Measurements from ENCODE around the gene HEY2.
A peak's percentile ranks its signal among the peaks of the same experiment; 100 is the strongest.

HEY2 gene

DNA sequence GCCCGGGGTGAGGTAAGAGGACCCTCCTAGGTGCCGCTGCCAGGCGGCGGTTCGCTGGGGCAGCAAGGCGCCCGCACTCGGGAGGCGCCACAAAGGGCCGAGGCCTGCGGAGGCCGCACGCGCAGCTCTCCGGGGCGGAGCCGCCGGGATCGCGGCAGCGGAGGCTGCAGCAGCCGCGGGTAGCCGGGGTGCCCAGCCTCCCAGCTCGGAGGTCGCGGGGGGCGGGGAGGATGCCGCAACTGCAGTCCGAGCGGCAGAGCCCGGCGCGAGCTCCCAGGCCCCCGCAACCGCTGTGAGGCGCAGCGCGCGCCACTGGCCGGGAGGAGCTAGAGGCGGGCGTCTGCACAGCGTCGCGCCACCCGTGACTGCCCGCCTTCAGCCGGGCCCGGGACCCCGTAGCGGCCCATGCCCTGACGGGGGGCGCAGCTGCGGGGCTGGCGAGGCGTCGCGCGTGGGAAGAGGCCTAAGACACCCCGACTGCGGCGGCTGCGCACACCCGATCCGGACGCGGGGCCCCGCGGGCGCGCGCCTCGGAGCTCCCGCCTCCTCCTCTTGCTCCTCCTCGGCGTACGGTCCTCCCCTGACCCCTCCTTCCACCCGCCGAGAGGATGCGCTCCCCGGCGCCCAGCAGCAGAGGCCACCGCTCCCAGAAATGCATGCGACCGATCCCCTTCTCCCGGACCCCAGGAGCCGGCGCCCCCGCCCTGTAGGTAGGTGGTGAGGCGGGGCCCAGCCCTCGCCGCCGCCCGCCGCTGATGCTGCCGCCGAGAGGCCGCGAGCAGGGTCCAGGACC lies 41.1 kb downstream of the HEY2 start, which contains the start of gene NCOA7 (continued):
- TF ChIP-seq, protein P1, sequence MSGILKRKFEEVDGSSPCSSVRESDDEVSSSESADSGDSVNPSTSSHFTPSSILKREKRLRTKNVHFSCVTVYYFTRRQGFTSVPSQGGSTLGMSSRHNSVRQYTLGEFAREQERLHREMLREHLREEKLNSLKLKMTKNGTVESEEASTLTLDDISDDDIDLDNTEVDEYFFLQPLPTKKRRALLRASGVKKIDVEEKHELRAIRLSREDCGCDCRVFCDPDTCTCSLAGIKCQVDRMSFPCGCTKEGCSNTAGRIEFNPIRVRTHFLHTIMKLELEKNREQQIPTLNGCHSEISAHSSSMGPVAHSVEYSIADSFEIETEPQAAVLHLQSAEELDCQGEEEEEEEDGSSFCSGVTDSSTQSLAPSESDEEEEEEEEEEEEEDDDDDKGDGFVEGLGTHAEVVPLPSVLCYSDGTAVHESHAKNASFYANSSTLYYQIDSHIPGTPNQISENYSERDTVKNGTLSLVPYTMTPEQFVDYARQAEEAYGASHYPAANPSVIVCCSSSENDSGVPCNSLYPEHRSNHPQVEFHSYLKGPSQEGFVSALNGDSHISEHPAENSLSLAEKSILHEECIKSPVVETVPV (CRISPR knock-in tag; IDR thresholded peaks at IDR 0.05): no peak
- TF ChIP-seq PPARA (CRISPR knock-in tag; IDR thresholded peaks at IDR 0.05; ENCODE audit: borderline replicate concordance): no peak

DNA sequence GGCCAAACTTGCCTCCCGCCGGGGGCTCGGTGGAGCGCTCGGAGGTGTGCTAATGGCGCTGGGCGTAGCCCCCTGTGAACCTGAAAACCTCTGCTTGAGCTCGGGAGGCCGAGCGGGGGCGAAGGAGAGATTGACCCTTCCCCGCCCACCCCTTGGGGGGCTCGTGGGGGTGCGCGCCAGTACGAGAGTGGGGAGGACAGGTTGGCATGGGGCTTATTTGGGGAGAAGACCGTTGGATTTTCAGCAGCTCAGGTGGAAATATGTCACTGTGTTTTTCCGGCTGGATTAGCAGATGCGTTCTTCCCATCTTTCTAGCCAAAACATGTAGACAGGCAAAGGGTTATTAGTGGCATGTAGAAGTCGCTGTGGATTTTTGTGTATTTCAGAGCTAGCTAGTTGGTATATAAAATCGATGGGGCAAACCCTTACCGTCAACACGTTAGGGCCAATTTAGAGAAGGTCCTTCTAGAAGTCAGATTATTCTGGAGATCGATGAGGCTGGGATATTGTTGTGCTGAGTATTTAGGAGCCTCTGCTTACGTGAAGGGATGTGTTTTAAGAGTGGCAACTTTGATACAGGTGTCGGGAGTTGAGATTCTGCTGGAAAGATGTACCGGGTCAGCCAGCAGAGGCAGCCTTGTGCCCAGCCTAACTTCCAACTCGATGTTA lies 41.9 kb downstream of the HEY2 start:
- TF ChIP-seq OSR1 (CRISPR knock-in tag; IDR thresholded peaks at IDR 0.05) (no peak), ZNF8 (CRISPR knock-in tag; IDR thresholded peaks at IDR 0.05) (no peak), ISL1 (CRISPR knock-in tag; IDR thresholded peaks at IDR 0.05) (no peak), PPARA (CRISPR knock-in tag; IDR thresholded peaks at IDR 0.05; ENCODE audit: borderline replicate concordance) (no peak)
- ATAC-seq: peak; percentile 72

DNA sequence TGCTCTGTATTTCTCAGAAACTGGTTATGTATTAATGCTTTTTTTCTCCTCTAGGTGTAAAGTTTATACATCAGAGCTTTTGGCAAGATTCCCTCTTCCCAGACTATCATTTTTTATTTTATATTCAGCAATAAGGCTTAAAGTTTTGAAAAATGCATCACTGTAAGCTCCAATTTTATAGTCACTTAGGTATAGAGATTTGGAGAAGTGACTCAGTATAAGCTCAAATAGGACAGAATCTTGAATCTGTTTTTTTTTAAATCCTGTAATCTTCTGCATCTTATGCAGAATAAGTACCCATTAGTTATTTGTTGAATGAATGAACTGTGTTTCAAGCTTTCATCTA lies 42.4 kb downstream of the HEY2 start:
- no peak for TF ChIP-seq ESRRG (CRISPR knock-in tag; IDR thresholded peaks at IDR 0.05)
- no peak for TF ChIP-seq ZFP3 (CRISPR knock-in tag; IDR thresholded peaks at IDR 0.05)
- no peak for TF ChIP-seq BACH2 (CRISPR knock-in tag; IDR thresholded peaks at IDR 0.05; ENCODE audit: borderline replicate concordance)
- TF ChIP-seq, protein P2, sequence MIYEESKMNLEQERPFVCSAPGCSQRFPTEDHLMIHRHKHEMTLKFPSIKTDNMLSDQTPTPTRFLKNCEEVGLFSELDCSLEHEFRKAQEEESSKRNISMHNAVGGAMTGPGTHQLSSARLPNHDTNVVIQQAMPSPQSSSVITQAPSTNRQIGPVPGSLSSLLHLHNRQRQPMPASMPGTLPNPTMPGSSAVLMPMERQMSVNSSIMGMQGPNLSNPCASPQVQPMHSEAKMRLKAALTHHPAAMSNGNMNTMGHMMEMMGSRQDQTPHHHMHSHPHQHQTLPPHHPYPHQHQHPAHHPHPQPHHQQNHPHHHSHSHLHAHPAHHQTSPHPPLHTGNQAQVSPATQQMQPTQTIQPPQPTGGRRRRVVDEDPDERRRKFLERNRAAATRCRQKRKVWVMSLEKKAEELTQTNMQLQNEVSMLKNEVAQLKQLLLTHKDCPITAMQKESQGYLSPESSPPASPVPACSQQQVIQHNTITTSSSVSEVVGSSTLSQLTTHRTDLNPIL (CRISPR knock-in tag; IDR thresholded peaks at IDR 0.05; ENCODE audit: low read depth): no peak
- TF ChIP-seq ZNF70 (CRISPR knock-in tag; IDR thresholded peaks at IDR 0.05): no peak
- TF ChIP-seq RARB (CRISPR knock-in tag; IDR thresholded peaks at IDR 0.05): no peak
- TF ChIP-seq ZNF565 (CRISPR knock-in tag; conservative IDR thresholded peaks at IDR 0.05; ENCODE audit: low read depth): no peak
- TF ChIP-seq, protein P3, sequence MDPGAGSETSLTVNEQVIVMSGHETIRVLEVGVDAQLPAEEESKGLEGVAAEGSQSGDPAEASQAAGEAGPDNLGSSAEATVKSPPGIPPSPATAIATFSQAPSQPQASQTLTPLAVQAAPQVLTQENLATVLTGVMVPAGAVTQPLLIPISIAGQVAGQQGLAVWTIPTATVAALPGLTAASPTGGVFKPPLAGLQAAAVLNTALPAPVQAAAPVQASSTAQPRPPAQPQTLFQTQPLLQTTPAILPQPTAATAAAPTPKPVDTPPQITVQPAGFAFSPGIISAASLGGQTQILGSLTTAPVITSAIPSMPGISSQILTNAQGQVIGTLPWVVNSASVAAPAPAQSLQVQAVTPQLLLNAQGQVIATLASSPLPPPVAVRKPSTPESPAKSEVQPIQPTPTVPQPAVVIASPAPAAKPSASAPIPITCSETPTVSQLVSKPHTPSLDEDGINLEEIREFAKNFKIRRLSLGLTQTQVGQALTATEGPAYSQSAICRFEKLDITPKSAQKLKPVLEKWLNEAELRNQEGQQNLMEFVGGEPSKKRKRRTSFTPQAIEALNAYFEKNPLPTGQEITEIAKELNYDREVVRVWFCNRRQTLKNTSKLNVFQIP (CRISPR knock-in tag; IDR thresholded peaks at IDR 0.05; ENCODE audit: borderline replicate concordance, low read depth): no peak
- no peak for TF ChIP-seq TOX (CRISPR knock-in tag; IDR thresholded peaks at IDR 0.05; ENCODE audit: borderline replicate concordance)
- no peak for TF ChIP-seq CSDC2 (CRISPR knock-in tag; IDR thresholded peaks at IDR 0.05)
- no peak for TF ChIP-seq SNAI2 (CRISPR knock-in tag; IDR thresholded peaks at IDR 0.05)
- TF ChIP-seq ARNTL (CRISPR knock-in tag; IDR thresholded peaks at IDR 0.05; ENCODE audit: borderline replicate concordance, low read depth): no peak
- TF ChIP-seq, protein P1 (CRISPR knock-in tag; IDR thresholded peaks at IDR 0.05): no peak
- no peak for TF ChIP-seq PPARA (CRISPR knock-in tag; IDR thresholded peaks at IDR 0.05; ENCODE audit: borderline replicate concordance)
- no peak for ATAC-seq

DNA sequence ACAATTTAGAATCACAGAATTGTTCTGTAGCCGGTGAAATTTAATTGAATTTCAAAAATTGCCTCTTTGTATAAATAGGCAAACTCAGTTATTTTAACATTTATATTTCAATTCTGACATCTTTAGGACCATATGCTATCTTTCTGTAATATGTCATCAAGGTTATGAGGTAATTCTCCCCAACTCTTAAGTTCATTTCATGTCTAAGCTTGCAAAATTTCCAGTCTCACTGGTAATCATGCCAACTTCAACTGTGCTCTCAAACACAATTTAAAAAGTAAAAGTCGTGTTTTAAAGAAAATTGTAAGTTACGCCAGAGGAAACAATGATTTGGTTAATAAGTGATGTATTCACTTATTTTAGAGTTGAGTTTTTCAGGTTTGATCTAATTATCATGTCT lies 42.7 kb downstream of the HEY2 start:
- TF ChIP-seq ZC3H10 (CRISPR knock-in tag; IDR thresholded peaks at IDR 0.05): no peak
- no peak for ATAC-seq

DNA sequence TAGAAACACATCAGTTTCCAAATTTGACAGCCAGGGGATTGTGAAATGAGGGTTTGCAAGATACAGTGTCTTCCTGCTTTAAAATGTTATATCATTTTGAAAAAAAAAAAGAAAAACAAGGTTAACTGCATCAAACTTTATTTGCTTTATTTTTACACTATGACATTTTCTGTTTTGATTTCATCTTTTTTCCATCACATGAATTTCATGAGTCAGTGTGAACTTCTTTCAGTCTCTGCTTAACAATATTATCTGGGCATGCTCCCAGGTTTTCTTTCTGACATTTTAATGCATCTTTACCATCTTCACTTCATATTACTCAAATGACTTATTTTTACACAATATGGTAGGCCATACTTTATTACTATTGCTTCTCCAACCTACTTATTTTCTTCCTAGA lies 43.2 kb downstream of the HEY2 start:
- no peak for ATAC-seq
- TF ChIP-seq ISL1 (CRISPR knock-in tag; IDR thresholded peaks at IDR 0.05) (peak; percentile 23; the same call in 1 of the 2 replicates), ZNF8 (CRISPR knock-in tag; IDR thresholded peaks at IDR 0.05) (no peak), OSR1 (CRISPR knock-in tag; IDR thresholded peaks at IDR 0.05) (no peak), TOX (CRISPR knock-in tag; IDR thresholded peaks at IDR 0.05; ENCODE audit: borderline replicate concordance) (peak; percentile 27; the same call in 1 of the 2 replicates), ZC3H10 (CRISPR knock-in tag; IDR thresholded peaks at IDR 0.05) (peak; percentile 48; the same call in 1 of the 2 replicates), CSDC2 (CRISPR knock-in tag; IDR thresholded peaks at IDR 0.05) (no peak), TCF4 (CRISPR knock-in tag; IDR thresholded peaks at IDR 0.05; ENCODE audit: borderline replicate concordance) (no peak), RARB (CRISPR knock-in tag; IDR thresholded peaks at IDR 0.05) (no peak), BACH2 (CRISPR knock-in tag; IDR thresholded peaks at IDR 0.05; ENCODE audit: borderline replicate concordance) (no peak), ZNF70 (CRISPR knock-in tag; IDR thresholded peaks at IDR 0.05) (no peak)
- TF ChIP-seq, protein P4, sequence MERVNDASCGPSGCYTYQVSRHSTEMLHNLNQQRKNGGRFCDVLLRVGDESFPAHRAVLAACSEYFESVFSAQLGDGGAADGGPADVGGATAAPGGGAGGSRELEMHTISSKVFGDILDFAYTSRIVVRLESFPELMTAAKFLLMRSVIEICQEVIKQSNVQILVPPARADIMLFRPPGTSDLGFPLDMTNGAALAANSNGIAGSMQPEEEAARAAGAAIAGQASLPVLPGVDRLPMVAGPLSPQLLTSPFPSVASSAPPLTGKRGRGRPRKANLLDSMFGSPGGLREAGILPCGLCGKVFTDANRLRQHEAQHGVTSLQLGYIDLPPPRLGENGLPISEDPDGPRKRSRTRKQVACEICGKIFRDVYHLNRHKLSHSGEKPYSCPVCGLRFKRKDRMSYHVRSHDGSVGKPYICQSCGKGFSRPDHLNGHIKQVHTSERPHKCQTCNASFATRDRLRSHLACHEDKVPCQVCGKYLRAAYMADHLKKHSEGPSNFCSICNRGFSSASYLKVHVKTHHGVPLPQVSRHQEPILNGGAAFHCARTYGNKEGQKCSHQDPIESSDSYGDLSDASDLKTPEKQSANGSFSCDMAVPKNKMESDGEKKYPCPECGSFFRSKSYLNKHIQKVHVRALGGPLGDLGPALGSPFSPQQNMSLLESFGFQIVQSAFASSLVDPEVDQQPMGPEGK (CRISPR knock-in tag; IDR thresholded peaks at IDR 0.05; ENCODE audit: borderline replicate concordance): no peak
- TF ChIP-seq, protein P3 (CRISPR knock-in tag; IDR thresholded peaks at IDR 0.05; ENCODE audit: borderline replicate concordance, low read depth): no peak
- TF ChIP-seq, protein P2 (CRISPR knock-in tag; IDR thresholded peaks at IDR 0.05; ENCODE audit: low read depth): no peak
